Aorta (tissue), 5 donors: ENCODE results near the gene FGD2. TPM values are rescaled to one million over a fixed set of nuclear protein-coding genes. Genes with fewer than 3 reads are reported as not detected.
"Not testable (repeated sequence)": the region's sequence is repeated elsewhere in the genome, so short reads cannot be mapped to it uniquely, and the experiment has no call there.

Experiments
- ATAC-seq: fragments of 200-7000 bp; cut with Tn5 transposase; one replicate; pipeline ENCODE4 v1.9.1; 2022; ENCODE audit warnings: moderate library complexity; ENCODE audit not compliant: low FRiP score
- DNase-seq, 2 donors: peaks; one replicate each; pipeline ENCODE4 v3.0.0-alpha.2; 2020
- H3K27ac ChIP-seq, 2 donors: one replicate each; pipeline ENCODE4 v1.5.1; 2013; ENCODE audit warnings: low read length in 2 of 2, mild to moderate bottlenecking in 2 of 2, moderate library complexity in 2 of 2, control low read depth in 1 of 2, inconsistent platforms in 1 of 2, low read depth in 1 of 2
- H3K27me3 ChIP-seq, 2 donors: one replicate each; pipeline ENCODE4 v1.6.1; 2013; ENCODE audit warnings: control low read depth in 1 of 2, low read length in 1 of 2, mild to moderate bottlenecking in 1 of 2, moderate library complexity in 1 of 2; ENCODE audit not compliant: insufficient read depth in 2 of 2, control insufficient read depth in 1 of 2
- H3K36me3 ChIP-seq, 2 donors: one replicate each; pipeline ENCODE4 v1.6.1; 2013; ENCODE audit warnings: control low read depth in 1 of 2, low read length in 1 of 2, mild to moderate bottlenecking in 1 of 2; ENCODE audit not compliant: insufficient read depth in 2 of 2, control insufficient read depth in 1 of 2
- H3K4me1 ChIP-seq, 2 donors: one replicate each; pipeline ENCODE4 v1.6.1; 2013; ENCODE audit warnings: low read length in 2 of 2, control low read depth in 1 of 2, mild to moderate bottlenecking in 1 of 2, moderate library complexity in 1 of 2; ENCODE audit not compliant: insufficient read depth in 2 of 2, control insufficient read depth in 1 of 2
- H3K4me3 ChIP-seq, 2 donors: one replicate each; pipeline ENCODE4 v1.5.1; 2013; ENCODE audit warnings: low read length in 2 of 2, control low read depth in 1 of 2, mild to moderate bottlenecking in 1 of 2
- H3K9me3 ChIP-seq: one replicate; pipeline ENCODE4 v1.6.1; 2013; ENCODE audit warnings: mild to moderate bottlenecking, low read length; ENCODE audit not compliant: control insufficient read depth
- WGBS, 2 donors: extraction: QIAGEN DNeasy Blood & Tissue Kit; methylation state at CpG; one replicate each; pipeline ENCODE4 v1.1.7; 2013; 5-methylcytosine and 5-hydroxymethylcytosine counted together
- intact Hi-C, 2 donors: fragments of 100-400 bp; cut with DNase I; formaldehyde crosslinking; loops; one replicate each; pipeline versions ENCODE4 v1.14.2 to v1.15.0; 2022
- polyA plus RNA-seq, 2 donors: library from polyadenylated mRNA; stranded (reverse); fragments of 200-250 nt; gene quantifications; one replicate each; pipeline ENCODE4 v1.2.3, GENCODE V29; 2013
- total RNA-seq, 2 donors: library from RNA; stranded (reverse); fragmentation: NEBNext Ultra II Directional; extraction: Animal tissue kit (Norgen Biotek cat#: 25700); gene quantifications; one replicate each; pipeline ENCODE4 v1.2.1, GENCODE V29; 2021
- donor health status: healthy with polysubstance abuse.
- donor health status: Bipolar disorder and iron deficiency.
- donor health status: DM: no; HTN: no; CAD: no.
- donor health status: DM: no; HTN: no; CAD: no.
- donor health status: DM: yes; HTN: yes; CAD: no.

The FGD2 gene
- total and polyA plus RNA-seq, 4 donors = 2.2 to 33.9 (median 16.4) TPM

- intact Hi-C loops = loop anchor here (5.0 to 10.0 kb wide), 3 partner anchors 44 to 147 kb away; no protein-coding TSS in a partner anchor
- no peaks in the 10 kb centered on the region for H3K4me1 ChIP-seq
- H3K36me3 ChIP-seq = no peaks in the 10 kb centered on the region
- ATAC-seq (no peak), DNase-seq (no peak)
- H3K27me3 ChIP-seq = no peaks in the 10 kb centered on the region
- 95 to 97% methylated on average over 9 of the region's 9 CpGs for WGBS, 2 donors
- no peak overlapping the region for H3K4me3 ChIP-seq
- no peaks in the 10 kb centered on the region for H3K9me3 ChIP-seq
- H3K27ac ChIP-seq = no peak overlapping the region
Measured at GRCh38 chr6:37058084-37058586, 52.7 kb downstream of the FGD2 start.

GRCh38 chr6:37058984-37059343, 53.5 kb downstream of the FGD2 start:
- H3K27me3 ChIP-seq, H3K36me3 ChIP-seq, DNase-seq, H3K27ac ChIP-seq, H3K4me3 ChIP-seq, H3K4me1 ChIP-seq, ATAC-seq, H3K9me3 ChIP-seq: not testable (repeated sequence)
- WGBS, 2 donors = 87 to 90% methylated on average over 5 of the region's 5 CpGs
- intact Hi-C loops = loop anchor here (1.0 to 10.0 kb wide), 4 partner anchors 43 to 146 kb away; no protein-coding TSS in a partner anchor

- peak; percentile 81 to 84 for DNase-seq
- Histone ChIP-seq H3K4me1 (no peaks in the 10 kb centered on the region), H3K36me3 (no peaks in the 10 kb centered on the region), H3K9me3 (no peaks in the 10 kb centered on the region), H3K27me3 (no peaks in the 10 kb centered on the region), H3K27ac (peak overlapping the region in 1 of 2 donors; percentile 39), H3K4me3 (no peak overlapping the region)
- WGBS, 2 donors = 23 to 31% methylated on average over 19 of the region's 19 CpGs
- intact Hi-C loops = loop anchor here (1.0 to 10.0 kb wide), 4 partner anchors 43 to 145 kb away; no protein-coding TSS in a partner anchor
- ATAC-seq = peak; percentile 74
Measured at GRCh38 chr6:37059344-37060194, 54.1 kb downstream of the FGD2 start.

GRCh38 chr6:37060195-37060559, 54.7 kb downstream of the FGD2 start:
- intact Hi-C loops = no loop called here
- no peaks in the 10 kb centered on the region for H3K27me3 ChIP-seq
- 86 to 91% methylated on average over 4 of the region's 4 CpGs for WGBS, 2 donors
- no peaks in the 10 kb centered on the region for H3K4me1 ChIP-seq
- H3K36me3 ChIP-seq = no peaks in the 10 kb centered on the region
- ATAC-seq = no peak
- H3K9me3 ChIP-seq = no peaks in the 10 kb centered on the region
- H3K27ac ChIP-seq = no peak overlapping the region
- DNase-seq = no peak
- no peak overlapping the region for H3K4me3 ChIP-seq

- no peak overlapping the region for H3K27ac ChIP-seq
- DNase-seq (peak in 1 of 2 donors; percentile 68), ATAC-seq (peak; percentile 37)
- WGBS, 2 donors = 77 to 84% methylated on average over 11 of the region's 11 CpGs
- intact Hi-C loops = no loop called here
- H3K27me3 ChIP-seq = no peaks in the 10 kb centered on the region
- no peaks in the 10 kb centered on the region for H3K9me3 ChIP-seq
- no peaks in the 10 kb centered on the region for H3K36me3 ChIP-seq
- no peak overlapping the region for H3K4me3 ChIP-seq
- H3K4me1 ChIP-seq = no peaks in the 10 kb centered on the region
Measured at GRCh38 chr6:37061157-37061804, 55.8 kb downstream of the FGD2 start.

- 80 to 81% methylated on average over 6 of the region's 6 CpGs for WGBS, 2 donors
- H3K4me1 ChIP-seq = no peaks in the 10 kb centered on the region
- intact Hi-C loops = no loop called here
Measured at GRCh38 chr6:37062424-37062823, 57.0 kb downstream of the FGD2 start.

GRCh38 chr6:37068356-37069270, 63.2 kb downstream of the FGD2 start:
- ATAC-seq (no peak), DNase-seq (peak in 1 of 2 donors; percentile 60)
- H3K9me3 ChIP-seq = no peaks in the 10 kb centered on the region
- H3K4me3 ChIP-seq = no peak overlapping the region
- no peaks in the 10 kb centered on the region for H3K36me3 ChIP-seq
- H3K4me1 ChIP-seq = no peaks in the 10 kb centered on the region
- 86 to 90% methylated on average over 17 of the region's 17 CpGs for WGBS, 2 donors
- H3K27me3 ChIP-seq = no peaks in the 10 kb centered on the region
- no peak overlapping the region for H3K27ac ChIP-seq
- intact Hi-C loops = no loop called here

More at GRCh38 chr6:37062424-37062823, 57.0 kb downstream of the FGD2 start:
- ATAC-seq = no peak
- Histone ChIP-seq H3K27me3 (no peaks in the 10 kb centered on the region), H3K4me3 (no peak overlapping the region), H3K27ac (no peak overlapping the region), H3K9me3 (no peaks in the 10 kb centered on the region), H3K36me3 (no peaks in the 10 kb centered on the region)
- no peak for DNase-seq

GRCh38 chr6:37069639-37070038, 64.2 kb downstream of the FGD2 start:
- Histone ChIP-seq H3K36me3 (no peaks in the 10 kb centered on the region), H3K27me3 (no peaks in the 10 kb centered on the region), H3K4me1 (no peaks in the 10 kb centered on the region), H3K4me3 (no peak overlapping the region), H3K9me3 (no peaks in the 10 kb centered on the region), H3K27ac (no peak overlapping the region)
- intact Hi-C loops = no loop called here
- DNase-seq (no peak), ATAC-seq (no peak)
- 83 to 84% methylated on average over 5 of the region's 5 CpGs for WGBS, 2 donors
